Activated effector memory CD4-positive, alpha-beta T cell treated with Interleukin-2 at 50 U/mL for 16 hours (primary cell): Measurements from ENCODE around the gene RPS16.
"Not testable (repeated sequence)": the region's sequence is repeated elsewhere in the genome, so short reads cannot be mapped to it uniquely, and the experiment has no call there.

ENCODE experiments used
- DNase-seq: peaks from one replicate; pipeline ENCODE4 v3.0.0-alpha.2; 2020

Gene RPS16

GRCh38 chr19:39435499-39436349, at the start of gene RPS16:
TSS of gene RPS16 (minus strand) at chr19:39435949. CDS start at chr19:39435895, 54 bp downstream.
- peak; percentile 99 for DNase-seq

GRCh38 chr19:39483141-39483540, 47.4 kb upstream of the RPS16 start:
- DNase-seq: no peak

- no peak for DNase-seq
These were observed 45.9 kb upstream of the RPS16 start for GRCh38 chr19:39481676-39482075.

- no peak for DNase-seq
These were observed 45.4 kb upstream of the RPS16 start for GRCh38 chr19:39481229-39481545.

- peak; percentile 96 for DNase-seq
These were observed 44.8 kb upstream of the RPS16 start, which contains the start of gene TIMM50 for GRCh38 chr19:39480337-39481228. TSS of gene TIMM50 (plus strand) at chr19:39480838. CDS start at chr19:39480854, 16 bp downstream.

- no peak for DNase-seq
These were observed 44.2 kb upstream of the RPS16 start for GRCh38 chr19:39479916-39480315.

- DNase-seq: not testable (repeated sequence)
These were observed 43.6 kb upstream of the RPS16 start for GRCh38 chr19:39479319-39479801.

GRCh38 chr19:39475748-39476147, 40.0 kb upstream of the RPS16 start:
- DNase-seq: no peak

GRCh38 chr19:39474139-39474620, 38.4 kb upstream of the RPS16 start:
- DNase-seq: peak; percentile 54

GRCh38 chr19:39473443-39473960, 37.8 kb upstream of the RPS16 start:
- DNase-seq: no peak

- DNase-seq: no peak
These were observed 37.1 kb upstream of the RPS16 start for GRCh38 chr19:39472746-39473442.

GRCh38 chr19:39471756-39472536, 36.2 kb upstream of the RPS16 start:
- DNase-seq: no peak

GRCh38 chr19:39470724-39471339, 35.1 kb upstream of the RPS16 start:
- no peak for DNase-seq

GRCh38 chr19:39469567-39469966, 33.8 kb upstream of the RPS16 start:
- no peak for DNase-seq

- DNase-seq: no peak
These were observed 33.3 kb upstream of the RPS16 start for GRCh38 chr19:39469036-39469435.

- DNase-seq: no peak
These were observed 32.2 kb upstream of the RPS16 start for GRCh38 chr19:39467941-39468340.

- no peak for DNase-seq
These were observed 30.4 kb upstream of the RPS16 start for GRCh38 chr19:39465956-39466747.

GRCh38 chr19:39463403-39463802, 27.7 kb upstream of the RPS16 start:
- DNase-seq: no peak

- DNase-seq: not testable (repeated sequence)
These were observed 15.5 kb upstream of the RPS16 start for GRCh38 chr19:39451257-39451656.

GRCh38 chr19:39449116-39449797, 13.5 kb upstream of the RPS16 start:
- no peak for DNase-seq
